WTC11 (cell line): ENCODE measurements around the gene HNRNPA0. TPM values are rescaled to one million over a fixed set of nuclear protein-coding genes. Genes with fewer than 3 reads are reported as not detected.

Experiments
- ATAC-seq: fragments of 200-7000 bp; cut with Tn5 transposase; 2 replicates; pipeline ENCODE4 v1.10.0; 2021; ENCODE audit warnings: mild to moderate bottlenecking, moderate library complexity
- CTCF ChIA-PET: fragments of 300-600 bp; sonication (Branson Sonifier 250); formaldehyde crosslinking; loops from one replicate; lab custom pipeline; 2021; ENCODE audit warnings: antibody characterized with exemption; lab: Charles Lee
- POLR2A ChIA-PET: fragments of 350-600 bp; sonication (Branson Sonifier 250); formaldehyde crosslinking; loops from one replicate; lab custom pipeline; 2021; ENCODE audit warnings: antibody characterized with exemption; lab: Charles Lee
- DNase-seq: peaks from one replicate; pipeline ENCODE4 v3.0.0; 2021; ENCODE audit warnings: low spot score
- H3K27ac Mint-ChIP-seq: 2 replicates; pipeline ENCODE4 v1.8.0; 2021; ENCODE audit warnings: mixed read lengths
- H3K27me3 Mint-ChIP-seq: 2 replicates; pipeline ENCODE4 v1.8.0; 2021; ENCODE audit warnings: low read depth, mild to moderate bottlenecking, moderate library complexity, mixed read lengths
- H3K36me3 Mint-ChIP-seq: 2 replicates; pipeline ENCODE4 v1.8.0; 2021; ENCODE audit warnings: mixed read lengths
- H3K4me1 Mint-ChIP-seq: 2 replicates; pipeline ENCODE4 v1.8.0; 2022; ENCODE audit warnings: mixed read lengths
- H3K4me3 Mint-ChIP-seq: 2 replicates; pipeline ENCODE4 v1.8.0; 2021; ENCODE audit warnings: mild to moderate bottlenecking, moderate library complexity, mixed read lengths
- H3K9me3 Mint-ChIP-seq: 2 replicates; pipeline ENCODE4 v1.8.0; 2021; ENCODE audit warnings: mixed read lengths
- ATF1 ChIP-seq: sonication (generic); formaldehyde crosslinking; IDR thresholded peaks from 2 replicates; pipeline ENCODE4 v1.8.1; 2023; ENCODE audit warnings: mild to moderate bottlenecking, moderate library complexity, missing genetic modification reagents
- ATF2 ChIP-seq: sonication (generic); formaldehyde crosslinking; IDR thresholded peaks from 2 replicates; pipeline ENCODE4 v1.8.1; 2022; ENCODE audit warnings: low read depth, missing genetic modification reagents, borderline replicate concordance
- CREM ChIP-seq: sonication (generic); formaldehyde crosslinking; IDR thresholded peaks from 2 replicates; pipeline ENCODE4 v1.8.1; 2022; ENCODE audit warnings: mild to moderate bottlenecking, missing genetic modification reagents, moderate library complexity
- CTCF ChIP-seq: fragments of 200-600 bp; IDR thresholded peaks from 2 replicates; pipeline ENCODE4 v1.8.0; 2022; ENCODE audit warnings: antibody characterized with exemption
- E2F1 ChIP-seq: sonication (generic); formaldehyde crosslinking; IDR thresholded peaks from 2 replicates; pipeline ENCODE4 v1.8.0; 2022; ENCODE audit warnings: mild to moderate bottlenecking, missing genetic modification reagents
- ELF4 ChIP-seq: sonication (generic); formaldehyde crosslinking; IDR thresholded peaks from 2 replicates; pipeline ENCODE4 v1.8.1; 2022; ENCODE audit warnings: low read depth, mild to moderate bottlenecking, moderate library complexity, missing genetic modification reagents
- EMX1 ChIP-seq: fragments of 250-450 bp; sonication (Bioruptor Pico); IDR thresholded peaks from 2 replicates; pipeline ENCODE4 v1.8.0; 2021; ENCODE audit warnings: mild to moderate bottlenecking
- GABPB1 ChIP-seq: sonication (generic); formaldehyde crosslinking; IDR thresholded peaks from 2 replicates; pipeline ENCODE4 v1.8.1; 2023; ENCODE audit warnings: mild to moderate bottlenecking, missing genetic modification reagents
- NR2C2 ChIP-seq: sonication (generic); formaldehyde crosslinking; IDR thresholded peaks from 2 replicates; pipeline ENCODE4 v1.8.0; 2022; ENCODE audit warnings: mild to moderate bottlenecking, missing genetic modification reagents
- RORB ChIP-seq: fragments of 250-450 bp; sonication (Bioruptor Pico); IDR thresholded peaks from 2 replicates; pipeline ENCODE4 v1.9.0; 2021; ENCODE audit warnings: mild to moderate bottlenecking
- SMAD3 ChIP-seq: sonication (generic); formaldehyde crosslinking; IDR thresholded peaks from 2 replicates; pipeline ENCODE4 v1.8.0; 2022; ENCODE audit warnings: missing genetic modification reagents, mild to moderate bottlenecking, borderline replicate concordance
- SMAD4 ChIP-seq: sonication (generic); formaldehyde crosslinking; IDR thresholded peaks from 2 replicates; pipeline ENCODE4 v1.8.0; 2022; ENCODE audit warnings: mild to moderate bottlenecking, missing genetic modification reagents
- ZBTB21 ChIP-seq: sonication (generic); formaldehyde crosslinking; IDR thresholded peaks from 2 replicates; pipeline ENCODE4 v1.8.1; 2023; ENCODE audit warnings: mild to moderate bottlenecking, missing genetic modification reagents, borderline replicate concordance
- ZNF121 ChIP-seq: sonication (generic); formaldehyde crosslinking; IDR thresholded peaks from 2 replicates; pipeline ENCODE4 v1.8.0; 2023; ENCODE audit warnings: missing genetic modification reagents
- ZNF425 ChIP-seq: fragments of 250-450 bp; sonication (Bioruptor Pico); conservative IDR thresholded peaks from 2 replicates; pipeline ENCODE4 v1.9.0; 2021; ENCODE audit warnings: mild to moderate bottlenecking
- ZNF512 ChIP-seq: sonication (generic); formaldehyde crosslinking; IDR thresholded peaks from 2 replicates; pipeline ENCODE4 v1.8.1; 2022; ENCODE audit warnings: missing genetic modification reagents, borderline replicate concordance
- ZNF532 ChIP-seq: fragments of 250-450 bp; sonication (Bioruptor Pico); IDR thresholded peaks from 2 replicates; pipeline ENCODE4 v1.9.0; 2021; ENCODE audit warnings: mild to moderate bottlenecking, borderline replicate concordance
- ZSCAN18 ChIP-seq: fragments of 250-450 bp; sonication (Bioruptor Pico); IDR thresholded peaks from 2 replicates; pipeline ENCODE4 v2.1.2; 2022; ENCODE audit warnings: mild to moderate bottlenecking, moderate library complexity
- total RNA-seq: library from RNA; stranded (reverse); gene quantifications from 3 replicates; pipeline ENCODE4 v1.2.3, GENCODE V29; 2021

The HNRNPA0 gene
- total RNA-seq, 1 experiment from 2014 or later: 66.6 TPM

- Mint-ChIP-seq H3K27ac (no peak overlapping the region), H3K36me3 (peaks cover 4% of the 10 kb centered on the region), H3K27me3 (no peaks in the 10 kb centered on the region), H3K9me3 (no peaks in the 10 kb centered on the region), H3K4me3 (no peak overlapping the region), H3K4me1 (no peaks in the 10 kb centered on the region)
- ATAC-seq (no peak), DNase-seq (no peak)
- CTCF ChIA-PET: no interaction called here
- POLR2A ChIA-PET: no interaction called here
- TF ChIP-seq EMX1 (CRISPR knock-in tag): no peak
- no peak for TF ChIP-seq ZBTB21
- no peak for TF ChIP-seq ZNF425
- TF ChIP-seq ELF4: no peak
- TF ChIP-seq CREM (CRISPR knock-in tag): no peak
- TF ChIP-seq GABPB1 (CRISPR knock-in tag): no peak
- TF ChIP-seq CTCF: no peak
- TF ChIP-seq ATF1 (CRISPR knock-in tag): no peak
- no peak for TF ChIP-seq SMAD3 (CRISPR knock-in tag)
- TF ChIP-seq ZSCAN18: no peak
- no peak for TF ChIP-seq ZNF512 (CRISPR knock-in tag)
- no peak for TF ChIP-seq SMAD4 (CRISPR knock-in tag)
- no peak for TF ChIP-seq ATF2 (CRISPR knock-in tag)
- TF ChIP-seq E2F1: no peak
- no peak for TF ChIP-seq NR2C2 (CRISPR knock-in tag)
Observed at GRCh38 chr5:137703565-137703964, 50.6 kb downstream of the HNRNPA0 start.

- Mint-ChIP-seq H3K4me3 (no peak overlapping the region), H3K4me1 (peaks cover 9% of the 10 kb centered on the region), H3K9me3 (no peaks in the 10 kb centered on the region), H3K27ac (no peak overlapping the region)
- CTCF ChIA-PET: no interaction called here
- POLR2A ChIA-PET: no interaction called here
- DNase-seq: no peak
- no peak for TF ChIP-seq ZNF532
- no peak for TF ChIP-seq ZNF121 (CRISPR knock-in tag)
- TF ChIP-seq ATF1 (CRISPR knock-in tag): no peak
- TF ChIP-seq RORB (CRISPR knock-in tag): no peak
- TF ChIP-seq, all 79 proteins: peak for 0
- Mint-ChIP-seq H3K36me3 (peaks cover 9% of the 10 kb centered on the region), H3K27me3 (no peaks in the 10 kb centered on the region)
- no peak for ATAC-seq
Observed at GRCh38 chr5:137700282-137700680, 53.9 kb downstream of the HNRNPA0 start.
